ENCODE measurements around the gene WWOX.

GRCh38 chr16:78882150-78882549 lies 782.7 kb downstream of the WWOX start:
- no peak for TF ChIP-seq POLR2A (IDR thresholded peaks at IDR 0.05; ENCODE audit: extremely low read depth, insufficient read length)
- TF ChIP-seq, protein P1, sequence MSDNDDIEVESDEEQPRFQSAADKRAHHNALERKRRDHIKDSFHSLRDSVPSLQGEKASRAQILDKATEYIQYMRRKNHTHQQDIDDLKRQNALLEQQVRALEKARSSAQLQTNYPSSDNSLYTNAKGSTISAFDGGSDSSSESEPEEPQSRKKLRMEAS (IDR thresholded peaks at IDR 0.05; ENCODE audit: low read depth, low read length): no peak

Data from NB4 (cell line).